ENCODE measurements around the gene IZUMO1.
A peak's percentile ranks its signal among the peaks of the same experiment; 100 is the strongest.

The IZUMO1 gene

DNA sequence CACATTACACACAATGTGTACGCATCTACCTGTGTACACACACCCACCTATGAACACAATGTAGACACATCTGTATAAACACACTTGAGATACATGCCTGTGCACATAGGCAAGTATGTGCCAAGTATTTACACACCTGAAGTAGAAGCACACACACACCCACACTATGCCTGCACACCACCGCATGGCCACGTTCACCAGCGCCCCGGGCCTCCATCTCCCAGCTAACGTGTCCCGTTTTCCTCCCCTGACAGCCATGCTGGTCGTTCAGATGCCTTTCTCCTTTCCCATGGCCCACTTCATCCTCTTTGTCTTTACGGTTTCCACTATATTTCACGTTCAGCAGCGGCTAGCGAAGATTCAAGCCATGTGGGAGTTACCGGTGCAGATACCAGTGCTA lies 44.0 kb downstream of the IZUMO1 start:
- ATAC-seq: no peak
- TF ChIP-seq OSR1 (CRISPR knock-in tag; IDR thresholded peaks at IDR 0.05): no peak
- TF ChIP-seq ARNTL (CRISPR knock-in tag; IDR thresholded peaks at IDR 0.05; ENCODE audit: borderline replicate concordance, low read depth): no peak
- TF ChIP-seq TCF4 (CRISPR knock-in tag; IDR thresholded peaks at IDR 0.05; ENCODE audit: borderline replicate concordance): no peak
- TF ChIP-seq ZC3H10 (CRISPR knock-in tag; IDR thresholded peaks at IDR 0.05): no peak
- TF ChIP-seq, protein P1, sequence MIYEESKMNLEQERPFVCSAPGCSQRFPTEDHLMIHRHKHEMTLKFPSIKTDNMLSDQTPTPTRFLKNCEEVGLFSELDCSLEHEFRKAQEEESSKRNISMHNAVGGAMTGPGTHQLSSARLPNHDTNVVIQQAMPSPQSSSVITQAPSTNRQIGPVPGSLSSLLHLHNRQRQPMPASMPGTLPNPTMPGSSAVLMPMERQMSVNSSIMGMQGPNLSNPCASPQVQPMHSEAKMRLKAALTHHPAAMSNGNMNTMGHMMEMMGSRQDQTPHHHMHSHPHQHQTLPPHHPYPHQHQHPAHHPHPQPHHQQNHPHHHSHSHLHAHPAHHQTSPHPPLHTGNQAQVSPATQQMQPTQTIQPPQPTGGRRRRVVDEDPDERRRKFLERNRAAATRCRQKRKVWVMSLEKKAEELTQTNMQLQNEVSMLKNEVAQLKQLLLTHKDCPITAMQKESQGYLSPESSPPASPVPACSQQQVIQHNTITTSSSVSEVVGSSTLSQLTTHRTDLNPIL (CRISPR knock-in tag; IDR thresholded peaks at IDR 0.05; ENCODE audit: low read depth): no peak
- TF ChIP-seq ESRRG (CRISPR knock-in tag; IDR thresholded peaks at IDR 0.05): no peak
- no peak for TF ChIP-seq ZNF8 (CRISPR knock-in tag; IDR thresholded peaks at IDR 0.05)
- TF ChIP-seq ZNF70 (CRISPR knock-in tag; IDR thresholded peaks at IDR 0.05): no peak
- no peak for TF ChIP-seq TOX (CRISPR knock-in tag; IDR thresholded peaks at IDR 0.05; ENCODE audit: borderline replicate concordance)
- no peak for TF ChIP-seq ZFP3 (CRISPR knock-in tag; IDR thresholded peaks at IDR 0.05)
- TF ChIP-seq ZFP30 (CRISPR knock-in tag; IDR thresholded peaks at IDR 0.05): no peak
- TF ChIP-seq GLIS3 (CRISPR knock-in tag; IDR thresholded peaks at IDR 0.05): no peak
- TF ChIP-seq, protein P2, sequence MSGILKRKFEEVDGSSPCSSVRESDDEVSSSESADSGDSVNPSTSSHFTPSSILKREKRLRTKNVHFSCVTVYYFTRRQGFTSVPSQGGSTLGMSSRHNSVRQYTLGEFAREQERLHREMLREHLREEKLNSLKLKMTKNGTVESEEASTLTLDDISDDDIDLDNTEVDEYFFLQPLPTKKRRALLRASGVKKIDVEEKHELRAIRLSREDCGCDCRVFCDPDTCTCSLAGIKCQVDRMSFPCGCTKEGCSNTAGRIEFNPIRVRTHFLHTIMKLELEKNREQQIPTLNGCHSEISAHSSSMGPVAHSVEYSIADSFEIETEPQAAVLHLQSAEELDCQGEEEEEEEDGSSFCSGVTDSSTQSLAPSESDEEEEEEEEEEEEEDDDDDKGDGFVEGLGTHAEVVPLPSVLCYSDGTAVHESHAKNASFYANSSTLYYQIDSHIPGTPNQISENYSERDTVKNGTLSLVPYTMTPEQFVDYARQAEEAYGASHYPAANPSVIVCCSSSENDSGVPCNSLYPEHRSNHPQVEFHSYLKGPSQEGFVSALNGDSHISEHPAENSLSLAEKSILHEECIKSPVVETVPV (CRISPR knock-in tag; IDR thresholded peaks at IDR 0.05): no peak
- TF ChIP-seq, protein P3, sequence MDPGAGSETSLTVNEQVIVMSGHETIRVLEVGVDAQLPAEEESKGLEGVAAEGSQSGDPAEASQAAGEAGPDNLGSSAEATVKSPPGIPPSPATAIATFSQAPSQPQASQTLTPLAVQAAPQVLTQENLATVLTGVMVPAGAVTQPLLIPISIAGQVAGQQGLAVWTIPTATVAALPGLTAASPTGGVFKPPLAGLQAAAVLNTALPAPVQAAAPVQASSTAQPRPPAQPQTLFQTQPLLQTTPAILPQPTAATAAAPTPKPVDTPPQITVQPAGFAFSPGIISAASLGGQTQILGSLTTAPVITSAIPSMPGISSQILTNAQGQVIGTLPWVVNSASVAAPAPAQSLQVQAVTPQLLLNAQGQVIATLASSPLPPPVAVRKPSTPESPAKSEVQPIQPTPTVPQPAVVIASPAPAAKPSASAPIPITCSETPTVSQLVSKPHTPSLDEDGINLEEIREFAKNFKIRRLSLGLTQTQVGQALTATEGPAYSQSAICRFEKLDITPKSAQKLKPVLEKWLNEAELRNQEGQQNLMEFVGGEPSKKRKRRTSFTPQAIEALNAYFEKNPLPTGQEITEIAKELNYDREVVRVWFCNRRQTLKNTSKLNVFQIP (CRISPR knock-in tag; IDR thresholded peaks at IDR 0.05; ENCODE audit: borderline replicate concordance, low read depth): no peak
- TF ChIP-seq, protein P4, sequence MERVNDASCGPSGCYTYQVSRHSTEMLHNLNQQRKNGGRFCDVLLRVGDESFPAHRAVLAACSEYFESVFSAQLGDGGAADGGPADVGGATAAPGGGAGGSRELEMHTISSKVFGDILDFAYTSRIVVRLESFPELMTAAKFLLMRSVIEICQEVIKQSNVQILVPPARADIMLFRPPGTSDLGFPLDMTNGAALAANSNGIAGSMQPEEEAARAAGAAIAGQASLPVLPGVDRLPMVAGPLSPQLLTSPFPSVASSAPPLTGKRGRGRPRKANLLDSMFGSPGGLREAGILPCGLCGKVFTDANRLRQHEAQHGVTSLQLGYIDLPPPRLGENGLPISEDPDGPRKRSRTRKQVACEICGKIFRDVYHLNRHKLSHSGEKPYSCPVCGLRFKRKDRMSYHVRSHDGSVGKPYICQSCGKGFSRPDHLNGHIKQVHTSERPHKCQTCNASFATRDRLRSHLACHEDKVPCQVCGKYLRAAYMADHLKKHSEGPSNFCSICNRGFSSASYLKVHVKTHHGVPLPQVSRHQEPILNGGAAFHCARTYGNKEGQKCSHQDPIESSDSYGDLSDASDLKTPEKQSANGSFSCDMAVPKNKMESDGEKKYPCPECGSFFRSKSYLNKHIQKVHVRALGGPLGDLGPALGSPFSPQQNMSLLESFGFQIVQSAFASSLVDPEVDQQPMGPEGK (CRISPR knock-in tag; IDR thresholded peaks at IDR 0.05; ENCODE audit: borderline replicate concordance): no peak
- no peak for TF ChIP-seq CSDC2 (CRISPR knock-in tag; IDR thresholded peaks at IDR 0.05)
- no peak for TF ChIP-seq PPARA (CRISPR knock-in tag; IDR thresholded peaks at IDR 0.05; ENCODE audit: borderline replicate concordance)
- TF ChIP-seq, protein P5, sequence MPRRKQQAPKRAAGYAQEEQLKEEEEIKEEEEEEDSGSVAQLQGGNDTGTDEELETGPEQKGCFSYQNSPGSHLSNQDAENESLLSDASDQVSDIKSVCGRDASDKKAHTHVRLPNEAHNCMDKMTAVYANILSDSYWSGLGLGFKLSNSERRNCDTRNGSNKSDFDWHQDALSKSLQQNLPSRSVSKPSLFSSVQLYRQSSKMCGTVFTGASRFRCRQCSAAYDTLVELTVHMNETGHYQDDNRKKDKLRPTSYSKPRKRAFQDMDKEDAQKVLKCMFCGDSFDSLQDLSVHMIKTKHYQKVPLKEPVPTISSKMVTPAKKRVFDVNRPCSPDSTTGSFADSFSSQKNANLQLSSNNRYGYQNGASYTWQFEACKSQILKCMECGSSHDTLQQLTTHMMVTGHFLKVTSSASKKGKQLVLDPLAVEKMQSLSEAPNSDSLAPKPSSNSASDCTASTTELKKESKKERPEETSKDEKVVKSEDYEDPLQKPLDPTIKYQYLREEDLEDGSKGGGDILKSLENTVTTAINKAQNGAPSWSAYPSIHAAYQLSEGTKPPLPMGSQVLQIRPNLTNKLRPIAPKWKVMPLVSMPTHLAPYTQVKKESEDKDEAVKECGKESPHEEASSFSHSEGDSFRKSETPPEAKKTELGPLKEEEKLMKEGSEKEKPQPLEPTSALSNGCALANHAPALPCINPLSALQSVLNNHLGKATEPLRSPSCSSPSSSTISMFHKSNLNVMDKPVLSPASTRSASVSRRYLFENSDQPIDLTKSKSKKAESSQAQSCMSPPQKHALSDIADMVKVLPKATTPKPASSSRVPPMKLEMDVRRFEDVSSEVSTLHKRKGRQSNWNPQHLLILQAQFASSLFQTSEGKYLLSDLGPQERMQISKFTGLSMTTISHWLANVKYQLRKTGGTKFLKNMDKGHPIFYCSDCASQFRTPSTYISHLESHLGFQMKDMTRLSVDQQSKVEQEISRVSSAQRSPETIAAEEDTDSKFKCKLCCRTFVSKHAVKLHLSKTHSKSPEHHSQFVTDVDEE (CRISPR knock-in tag; IDR thresholded peaks at IDR 0.05): no peak
- TF ChIP-seq RARB (CRISPR knock-in tag; IDR thresholded peaks at IDR 0.05): no peak

DNA sequence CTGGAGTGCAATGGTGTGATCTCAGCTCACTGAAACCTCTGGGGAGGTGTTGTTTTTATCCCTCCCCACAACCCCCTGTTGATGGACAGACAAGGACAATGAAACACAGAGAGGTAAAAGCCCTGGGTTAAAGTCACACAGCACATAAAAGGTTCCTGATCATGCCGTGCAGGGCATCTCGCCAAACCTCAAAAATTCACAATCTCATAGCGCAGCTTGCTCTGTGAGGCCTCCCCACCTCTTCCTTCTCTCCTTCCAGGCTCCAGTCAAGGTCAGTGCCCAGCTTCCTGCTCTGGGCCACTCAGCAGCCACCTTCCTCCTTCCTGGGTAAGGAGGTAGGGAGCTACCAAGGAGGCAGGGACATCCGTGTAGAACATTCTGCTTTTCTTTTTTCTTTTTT lies 48.7 kb downstream of the IZUMO1 start:
- TF ChIP-seq, protein P3 (CRISPR knock-in tag; IDR thresholded peaks at IDR 0.05; ENCODE audit: borderline replicate concordance, low read depth): no peak
- TF ChIP-seq ARNTL (CRISPR knock-in tag; IDR thresholded peaks at IDR 0.05; ENCODE audit: borderline replicate concordance, low read depth) (no peak), BACH2 (CRISPR knock-in tag; IDR thresholded peaks at IDR 0.05; ENCODE audit: borderline replicate concordance) (no peak), ZNF70 (CRISPR knock-in tag; IDR thresholded peaks at IDR 0.05) (no peak), ESRRG (CRISPR knock-in tag; IDR thresholded peaks at IDR 0.05) (no peak), ISL1 (CRISPR knock-in tag; IDR thresholded peaks at IDR 0.05) (no peak), ZFP30 (CRISPR knock-in tag; IDR thresholded peaks at IDR 0.05) (no peak), OSR1 (CRISPR knock-in tag; IDR thresholded peaks at IDR 0.05) (no peak), CSDC2 (CRISPR knock-in tag; IDR thresholded peaks at IDR 0.05) (no peak), SNAI2 (CRISPR knock-in tag; IDR thresholded peaks at IDR 0.05) (no peak)
- TF ChIP-seq, protein P1 (CRISPR knock-in tag; IDR thresholded peaks at IDR 0.05; ENCODE audit: low read depth): no peak
- TF ChIP-seq, protein P5 (CRISPR knock-in tag; IDR thresholded peaks at IDR 0.05): no peak
- TF ChIP-seq, protein P4 (CRISPR knock-in tag; IDR thresholded peaks at IDR 0.05; ENCODE audit: borderline replicate concordance): no peak
- ATAC-seq: peak; percentile 92

Data from SK-N-SH treated with all-trans-retinoic acid at 6 μM for 48 hours (cell line).